Muscle of leg (tissue), 11 donors: Measurements from ENCODE around the gene CDK10. TPM values are rescaled to one million over a fixed set of nuclear protein-coding genes. Genes with fewer than 3 reads are reported as not detected.
"Not testable (repeated sequence)": the region's sequence is repeated elsewhere in the genome, so short reads cannot be mapped to it uniquely, and the experiment has no call there.

Experiments
- DNase-seq: peaks from one replicate; pipeline ENCODE4 v3.0.0; 2013
- H3K27ac ChIP-seq: one replicate; pipeline ENCODE4 v1.5.1; 2013; ENCODE audit warnings: mild to moderate bottlenecking, low read length, control low read depth
- H3K27me3 ChIP-seq: one replicate; pipeline ENCODE4 v1.6.1; 2013; ENCODE audit warnings: low read length; ENCODE audit not compliant: control insufficient read depth, insufficient read depth
- H3K36me3 ChIP-seq: one replicate; pipeline ENCODE4 v1.6.1; 2013; ENCODE audit warnings: low read length; ENCODE audit not compliant: control insufficient read depth, insufficient read depth
- H3K4me1 ChIP-seq: one replicate; pipeline ENCODE4 v1.6.1; 2013; ENCODE audit warnings: low read length; ENCODE audit not compliant: control insufficient read depth, insufficient read depth
- H3K4me3 ChIP-seq: one replicate; pipeline ENCODE4 v1.5.1; 2013; ENCODE audit warnings: low read length, control low read depth
- H3K9me3 ChIP-seq: replicated peaks from 2 replicates; pipeline ENCODE4 v1.6.1; 2013; ENCODE audit warnings: low read depth, low read length; ENCODE audit not compliant: control insufficient read depth
- WGBS: methylation state at CpG from one replicate; pipeline ENCODE4 v1.1.5; 2013; ENCODE audit warnings: missing lambda C conversion rate; ENCODE audit not compliant: insufficient coverage; 5-methylcytosine and 5-hydroxymethylcytosine counted together
- polyA plus RNA-seq, 8 donors: library from polyadenylated mRNA; unstranded; fragments of 120-200 nt; gene quantifications; one replicate each; pipeline versions ENCODE4 v1.2.1 to v1.2.3, GENCODE V29; 2013; ENCODE audit warnings: inconsistent platforms in 1 of 8, low replicate concordance in 1 of 8; ENCODE audit not compliant: insufficient read length in 8 of 8, insufficient read depth in 1 of 8
- total RNA-seq: library from RNA; stranded (reverse); fragments of 120-200 nt; gene quantifications from one replicate; pipeline ENCODE4 v1.2.4, GENCODE V29; 2013

CDK10 gene
- total and polyA plus RNA-seq, 9 donors: 44.4 to 65.0 (median 53.9) TPM

- H3K9me3 ChIP-seq, DNase-seq, H3K4me1 ChIP-seq, H3K4me3 ChIP-seq, H3K27ac ChIP-seq, H3K27me3 ChIP-seq: not testable (repeated sequence)
- WGBS: 67% methylated on average over 5 of the region's 11 CpGs
- peaks cover 22% of the 10 kb centered on the region for H3K36me3 ChIP-seq
Measured at GRCh38 chr16:89664238-89664637, 22.3 kb upstream of the CDK10 start.

GRCh38 chr16:89667000-89667399 lies 19.5 kb upstream of the CDK10 start:
- no CpG with 5 or more reads among the region's 7 CpGs for WGBS
- DNase-seq, H3K4me3 ChIP-seq, H3K27me3 ChIP-seq, H3K9me3 ChIP-seq, H3K4me1 ChIP-seq, H3K27ac ChIP-seq: not testable (repeated sequence)
- peaks cover 11% of the 10 kb centered on the region for H3K36me3 ChIP-seq

GRCh38 chr16:89667633-89668032 lies 18.9 kb upstream of the CDK10 start:
- H3K9me3 ChIP-seq: no peaks in the 10 kb centered on the region
- no peaks in the 10 kb centered on the region for H3K4me1 ChIP-seq
- H3K27me3 ChIP-seq: no peaks in the 10 kb centered on the region
- no peak overlapping the region for H3K4me3 ChIP-seq
- 88% methylated on average over 9 of the region's 9 CpGs for WGBS
- peaks cover 11% of the 10 kb centered on the region for H3K36me3 ChIP-seq
- no peak for DNase-seq
- H3K27ac ChIP-seq: no peak overlapping the region

- Histone ChIP-seq H3K36me3 (peaks cover 4% of the 10 kb centered on the region), H3K4me3 (no peak overlapping the region), H3K27ac (no peak overlapping the region), H3K27me3 (no peaks in the 10 kb centered on the region), H3K9me3 (no peaks in the 10 kb centered on the region), H3K4me1 (no peaks in the 10 kb centered on the region)
- no peak for DNase-seq
- 71% methylated on average over 2 of the region's 5 CpGs for WGBS
Measured at GRCh38 chr16:89668790-89669158, 17.7 kb upstream of the CDK10 start.

GRCh38 chr16:89669755-89670154 lies 16.7 kb upstream of the CDK10 start:
- no peak overlapping the region for H3K4me3 ChIP-seq
- no peaks in the 10 kb centered on the region for H3K4me1 ChIP-seq
- no peaks in the 10 kb centered on the region for H3K27me3 ChIP-seq
- H3K9me3 ChIP-seq: no peaks in the 10 kb centered on the region
- H3K27ac ChIP-seq: no peak overlapping the region
- H3K36me3 ChIP-seq: no peaks in the 10 kb centered on the region
- no peak for DNase-seq
- 87% methylated on average over 12 of the region's 13 CpGs for WGBS

- no peak for DNase-seq
- 87% methylated on average over 4 of the region's 10 CpGs for WGBS
- Histone ChIP-seq H3K36me3 (no peaks in the 10 kb centered on the region), H3K27me3 (no peaks in the 10 kb centered on the region), H3K4me1 (no peaks in the 10 kb centered on the region), H3K4me3 (no peak overlapping the region), H3K9me3 (no peaks in the 10 kb centered on the region), H3K27ac (no peak overlapping the region)
Measured at GRCh38 chr16:89670496-89671431, 15.7 kb upstream of the CDK10 start.

- WGBS: no CpG with 5 or more reads among the region's 4 CpGs
- not testable (repeated sequence) for DNase-seq, H3K36me3 ChIP-seq, H3K9me3 ChIP-seq, H3K27me3 ChIP-seq, H3K4me3 ChIP-seq, H3K27ac ChIP-seq, H3K4me1 ChIP-seq
Measured at GRCh38 chr16:89671565-89671964, 14.9 kb upstream of the CDK10 start.

GRCh38 chr16:89672177-89672941 lies 14.1 kb upstream of the CDK10 start:
- Histone ChIP-seq H3K9me3 (no peaks in the 10 kb centered on the region), H3K36me3 (no peaks in the 10 kb centered on the region), H3K4me3 (no peak overlapping the region), H3K27ac (peak overlapping the region; percentile 66), H3K27me3 (no peaks in the 10 kb centered on the region), H3K4me1 (no peaks in the 10 kb centered on the region)
- no peak for DNase-seq
- WGBS: 91% methylated on average over 12 of the region's 16 CpGs

GRCh38 chr16:89678258-89678657 lies 8.2 kb upstream of the CDK10 start:
- no peak overlapping the region for H3K4me3 ChIP-seq

GRCh38 chr16:89685916-89686315 lies 573 bp upstream of the CDK10 start:
- Histone ChIP-seq H3K36me3 (peaks cover 11% of the 10 kb centered on the region), H3K9me3 (no peaks in the 10 kb centered on the region), H3K27me3 (no peaks in the 10 kb centered on the region), H3K27ac (no peak overlapping the region), H3K4me3 (no peak overlapping the region), H3K4me1 (peaks cover 13% of the 10 kb centered on the region)
- DNase-seq: no peak
- WGBS: no CpG with 5 or more reads among the region's 1 CpG

More at GRCh38 chr16:89678258-89678657, 8.2 kb upstream of the CDK10 start:
- H3K27ac ChIP-seq: no peak overlapping the region
- WGBS: no CpG with 5 or more reads among the region's 2 CpGs
- H3K27me3 ChIP-seq: no peaks in the 10 kb centered on the region
- peaks cover 8% of the 10 kb centered on the region for H3K9me3 ChIP-seq
- no peaks in the 10 kb centered on the region for H3K36me3 ChIP-seq
- DNase-seq: no peak
- H3K4me1 ChIP-seq: no peaks in the 10 kb centered on the region
